GM08714 (cell line): Measurements from ENCODE around the gene CD320.

Experiments used
- H3K4me3 ChIP-seq: fragments of 200-500 bp; sonication (Bioruptor generic); 2 replicates; pipeline ENCODE4 v1.5.1; 2014; ENCODE audit warnings: mild to moderate bottlenecking, low read length, inconsistent platforms
- ZNF274 ChIP-seq: IDR thresholded peaks from 2 replicates; pipeline ENCODE4 v1.6.1; 2012; ENCODE audit warnings: mild to moderate bottlenecking, low read depth, low read length

The CD320 gene

GRCh38 chr19:8256276-8257051, 51.7 kb downstream of the CD320 start:
- no peak for TF ChIP-seq ZNF274
- H3K4me3 ChIP-seq = no peak overlapping the region

GRCh38 chr19:8255426-8256125, 52.6 kb downstream of the CD320 start:
- no peak overlapping the region for H3K4me3 ChIP-seq
- no peak for TF ChIP-seq ZNF274

GRCh38 chr19:8254286-8255001, 53.7 kb downstream of the CD320 start:
- no peak for TF ChIP-seq ZNF274
- H3K4me3 ChIP-seq = no peak overlapping the region

GRCh38 chr19:8253678-8254077, 54.5 kb downstream of the CD320 start:
- no peak for TF ChIP-seq ZNF274
- no peak overlapping the region for H3K4me3 ChIP-seq

- no peak for TF ChIP-seq ZNF274
- no peak overlapping the region for H3K4me3 ChIP-seq
Observed at GRCh38 chr19:8252922-8253589, 55.1 kb downstream of the CD320 start.
